Measurements from ENCODE around the gene ENSA. TPM values are rescaled to one million over a fixed set of nuclear protein-coding genes. Genes with fewer than 3 reads are reported as not detected.

The ENSA gene, protein sequence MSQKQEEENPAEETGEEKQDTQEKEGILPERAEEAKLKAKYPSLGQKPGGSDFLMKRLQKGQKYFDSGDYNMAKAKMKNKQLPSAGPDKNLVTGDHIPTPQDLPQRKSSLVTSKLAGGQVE
- 212 and 218 TPM in 2 replicates for total RNA-seq (2021)
- long read RNA-seq, transcript ENSA-201 (3 exons, 2,818 nt) = minor isoform, 148 of 403 reads
- long read RNA-seq, transcript ENSA-205 (4 exons, 792 nt) = minor isoform, 12 of 403 reads
- long read RNA-seq, transcript ENSA-207 (2 exons, 703 nt) = minor isoform, 9 of 403 reads
- long read RNA-seq, transcript ENSA-208 (4 exons, 2,085 nt) = major isoform, 200 of 403 reads
- long read RNA-seq, partial matches to known transcripts = 6 of 403 reads
- long read RNA-seq, other reads (novel, unspliced or antisense) = 13 of 403 reads

DNA sequence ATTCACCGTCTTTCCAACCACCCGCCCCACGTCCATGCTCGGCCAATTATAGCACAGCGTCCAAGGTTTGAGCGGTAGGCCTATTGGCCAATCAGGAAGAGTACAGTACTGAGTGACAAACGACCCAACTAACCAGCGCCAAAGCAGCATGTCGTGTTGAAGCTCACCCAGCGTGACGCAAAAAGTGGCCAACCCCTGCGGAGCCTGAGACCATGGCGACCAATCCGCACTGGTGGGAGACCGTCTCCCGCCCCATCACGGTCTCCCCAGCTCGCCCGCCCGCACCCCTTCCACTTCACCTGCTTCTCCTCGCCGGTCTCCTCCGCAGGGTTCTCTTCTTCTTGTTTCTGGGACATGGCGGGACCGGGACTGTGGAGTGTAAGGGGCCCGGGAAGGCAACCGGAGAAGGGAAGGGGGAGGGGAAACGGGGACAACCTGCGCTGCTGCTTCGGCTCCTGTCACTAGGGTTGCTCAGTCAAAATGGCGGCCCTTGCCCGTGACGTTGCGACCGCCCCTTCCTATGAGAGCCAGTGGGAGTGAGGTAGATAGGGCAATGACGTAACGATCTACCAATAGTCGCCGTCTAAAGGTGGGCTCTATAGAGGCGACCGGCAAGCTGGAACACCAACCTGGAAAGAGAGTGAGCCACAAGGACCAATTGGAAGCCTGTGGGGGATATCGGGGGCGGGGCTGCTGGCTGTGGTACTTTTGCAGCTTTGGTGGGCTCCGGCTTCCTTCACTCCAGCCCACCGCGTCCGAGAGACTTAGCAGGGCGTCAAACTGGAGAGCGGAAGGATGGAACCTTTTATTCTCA lies at the start of gene ENSA:
ENSA (minus strand) TSS at position 498 of the 814 bp plus-strand sequence; CDS start at position 356, 142 bp downstream.
- no peak within 1 kb of the TSS for H2AFZ ChIP-seq (ENCODE audit: low read length)
- Mint-ChIP-seq H3K9me3 (no peaks in the 10 kb centered on the region), H3K4me1 (peaks cover 35 to 43% of the 10 kb centered on the region in 2 experiments)

More for the DNA sequence above, at the start of gene ENSA:
- H3K4me3 Mint-ChIP-seq = no peak within 1 kb of the TSS
- TF ChIP-seq, protein P1, sequence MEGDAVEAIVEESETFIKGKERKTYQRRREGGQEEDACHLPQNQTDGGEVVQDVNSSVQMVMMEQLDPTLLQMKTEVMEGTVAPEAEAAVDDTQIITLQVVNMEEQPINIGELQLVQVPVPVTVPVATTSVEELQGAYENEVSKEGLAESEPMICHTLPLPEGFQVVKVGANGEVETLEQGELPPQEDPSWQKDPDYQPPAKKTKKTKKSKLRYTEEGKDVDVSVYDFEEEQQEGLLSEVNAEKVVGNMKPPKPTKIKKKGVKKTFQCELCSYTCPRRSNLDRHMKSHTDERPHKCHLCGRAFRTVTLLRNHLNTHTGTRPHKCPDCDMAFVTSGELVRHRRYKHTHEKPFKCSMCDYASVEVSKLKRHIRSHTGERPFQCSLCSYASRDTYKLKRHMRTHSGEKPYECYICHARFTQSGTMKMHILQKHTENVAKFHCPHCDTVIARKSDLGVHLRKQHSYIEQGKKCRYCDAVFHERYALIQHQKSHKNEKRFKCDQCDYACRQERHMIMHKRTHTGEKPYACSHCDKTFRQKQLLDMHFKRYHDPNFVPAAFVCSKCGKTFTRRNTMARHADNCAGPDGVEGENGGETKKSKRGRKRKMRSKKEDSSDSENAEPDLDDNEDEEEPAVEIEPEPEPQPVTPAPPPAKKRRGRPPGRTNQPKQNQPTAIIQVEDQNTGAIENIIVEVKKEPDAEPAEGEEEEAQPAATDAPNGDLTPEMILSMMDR (conservative IDR thresholded peaks at IDR 0.05) = no peak
- Histone ChIP-seq H3K56ac (ENCODE audit: insufficient read length, low read depth, low read length) (no peak within 1 kb of the TSS), H4K91ac (ENCODE audit: insufficient read length, low read depth, low read length) (no peak within 1 kb of the TSS), H3K4me1 (ENCODE audit: insufficient read depth, low read length) (peaks cover 7% of the 10 kb centered on the region; the same call in 1 of the 2 replicates), H3K4ac (ENCODE audit: low read depth, low read length) (no peak within 1 kb of the TSS; the same call in 1 of the 2 replicates), H3K14ac (ENCODE audit: insufficient read depth, low read length) (peak within 1 kb of the TSS; percentile 91), H2BK15ac (ENCODE audit: low read depth, low read length) (no peak within 1 kb of the TSS), H2BK120ac (ENCODE audit: low read depth, low read length, poor library complexity, severe bottlenecking) (no peak within 1 kb of the TSS), H3K79me2 (ENCODE audit: insufficient read depth, low read length) (peaks cover 13% of the 10 kb centered on the region; the same call in 1 of the 2 replicates), H3K23ac (ENCODE audit: insufficient read length, low read depth, low read length) (no peak within 1 kb of the TSS), H3K18ac (ENCODE audit: insufficient read length, low read depth, low read length) (peak within 1 kb of the TSS; percentile 87), H3K23me2 (ENCODE audit: insufficient read length, low read depth, low read length, poor library complexity, severe bottlenecking) (no peaks in the 10 kb centered on the region), H3K9ac (ENCODE audit: extremely low read depth, insufficient read length, low read length) (peak within 1 kb of the TSS; percentile 80), H3K27me3 (ENCODE audit: insufficient read depth, low read length) (no peaks in the 10 kb centered on the region), H2BK5ac (ENCODE audit: insufficient read length, low read length) (no peak within 1 kb of the TSS), H4K5ac (ENCODE audit: insufficient read length, low read depth, low read length) (no peak within 1 kb of the TSS), H2AK5ac (ENCODE audit: insufficient read length, low read length) (no peak within 1 kb of the TSS), H4K20me1 (ENCODE audit: control insufficient read depth, insufficient read depth, insufficient read length) (no peaks in the 10 kb centered on the region), H3K27ac (ENCODE audit: insufficient read length, low read depth, low read length) (no peak within 1 kb of the TSS), H3T11ph (ENCODE audit: low read length) (no peak within 1 kb of the TSS), H3K9me3 (ENCODE audit: control insufficient read depth, low read depth, low read length) (no peaks in the 10 kb centered on the region), H3K4me2 (ENCODE audit: insufficient read depth, insufficient read length, low read length) (peak within 1 kb of the TSS; percentile 93), H2BK20ac (ENCODE audit: low read depth, low read length, poor library complexity, severe bottlenecking) (no peak within 1 kb of the TSS), H4K8ac (replicated peaks; ENCODE audit: insufficient read length, low read depth, low read length) (no peak within 1 kb of the TSS), H3K79me1 (ENCODE audit: insufficient read depth, low read depth, low read length, poor library complexity, severe bottlenecking) (no peaks in the 10 kb centered on the region), H2BK12ac (ENCODE audit: insufficient read length, low read depth, low read length) (no peak within 1 kb of the TSS)
- DNase-seq = peak; percentile 99
- WGBS (ENCODE audit: extremely low coverage, insufficient read length, low lambda C conversion rate) = no CpG with 5 or more reads among the region's 49 CpGs
- peaks cover 33 to 45% (median 41%) of the 10 kb centered on the region in 3 experiments for H3K36me3 Mint-ChIP-seq (ENCODE audit: insufficient read depth in 1 of 3, low read depth in 3 of 3)
- H3K27me3 Mint-ChIP-seq (ENCODE audit: low read depth) = no peaks in the 10 kb centered on the region
- peak within 1 kb of the TSS in 1 of 3 experiments; percentile 88; a peak in 4 of 7 replicates for H3K27ac Mint-ChIP-seq
